ENCODE data around the gene ANAPC2.

Gene ANAPC2

GRCh38 chr9:137194909-137195308, 6.5 kb upstream of the ANAPC2 start:
- in situ Hi-C loops (cut with MboI; ENCODE audit: low sequenced_read_pairs), result no loop called here

- in situ Hi-C loops (cut with MboI; ENCODE audit: low sequenced_read_pairs), result no loop called here
These were observed 6.0 kb upstream of the ANAPC2 start for GRCh38 chr9:137194388-137194787.

GRCh38 chr9:137193771-137194170, 5.4 kb upstream of the ANAPC2 start:
- in situ Hi-C loops (cut with MboI; ENCODE audit: low sequenced_read_pairs), result no loop called here

- in situ Hi-C loops (cut with MboI; ENCODE audit: low sequenced_read_pairs), result no loop called here
These were observed 4.5 kb upstream of the ANAPC2 start for GRCh38 chr9:137192859-137193258.

- in situ Hi-C loops (cut with MboI; ENCODE audit: low sequenced_read_pairs), result no loop called here
These were observed 4.1 kb upstream of the ANAPC2 start for GRCh38 chr9:137192448-137192780.

- in situ Hi-C loops (cut with MboI; ENCODE audit: low sequenced_read_pairs), result no loop called here
These were observed 3.5 kb upstream of the ANAPC2 start for GRCh38 chr9:137191691-137192447.

- in situ Hi-C loops (cut with MboI; ENCODE audit: low sequenced_read_pairs), result no loop called here
These were observed 2.9 kb upstream of the ANAPC2 start for GRCh38 chr9:137191245-137191644.

- in situ Hi-C loops (cut with MboI; ENCODE audit: low sequenced_read_pairs), result no loop called here
These were observed 2.0 kb upstream of the ANAPC2 start for GRCh38 chr9:137190315-137190856.

- in situ Hi-C loops (cut with MboI; ENCODE audit: low sequenced_read_pairs), result no loop called here
These were observed 1.2 kb upstream of the ANAPC2 start for GRCh38 chr9:137189297-137190295.

GRCh38 chr9:137188086-137188489, 272 bp downstream of the ANAPC2 start:
- in situ Hi-C loops (cut with MboI; ENCODE audit: low sequenced_read_pairs), result no loop called here

- in situ Hi-C loops (cut with MboI; ENCODE audit: low sequenced_read_pairs), result no loop called here
These were observed 974 bp downstream of the ANAPC2 start for GRCh38 chr9:137187386-137187785.

GRCh38 chr9:137186385-137186784, 2.0 kb downstream of the ANAPC2 start:
- in situ Hi-C loops (cut with MboI; ENCODE audit: low sequenced_read_pairs), result no loop called here

GRCh38 chr9:137185921-137186320, 2.4 kb downstream of the ANAPC2 start:
- in situ Hi-C loops (cut with MboI; ENCODE audit: low sequenced_read_pairs), result no loop called here

GRCh38 chr9:137184881-137185660, 3.3 kb downstream of the ANAPC2 start:
- in situ Hi-C loops (cut with MboI; ENCODE audit: low sequenced_read_pairs), result no loop called here

GRCh38 chr9:137183980-137184595, 4.3 kb downstream of the ANAPC2 start:
- in situ Hi-C loops (cut with MboI; ENCODE audit: low sequenced_read_pairs), result no loop called here

GRCh38 chr9:137182836-137183235, 5.5 kb downstream of the ANAPC2 start:
- in situ Hi-C loops (cut with MboI; ENCODE audit: low sequenced_read_pairs), result no loop called here

GRCh38 chr9:137181680-137182079, 6.7 kb downstream of the ANAPC2 start:
- in situ Hi-C loops (cut with MboI; ENCODE audit: low sequenced_read_pairs), result no loop called here

GRCh38 chr9:137180491-137180890, 7.9 kb downstream of the ANAPC2 start:
- in situ Hi-C loops (cut with MboI; ENCODE audit: low sequenced_read_pairs), result no loop called here

GRCh38 chr9:137179761-137180160, 8.6 kb downstream of the ANAPC2 start:
- in situ Hi-C loops (cut with MboI; ENCODE audit: low sequenced_read_pairs), result no loop called here

- in situ Hi-C loops (cut with MboI; ENCODE audit: low sequenced_read_pairs), result no loop called here
These were observed 9.3 kb downstream of the ANAPC2 start for GRCh38 chr9:137178939-137179630.
